PFSK-1 (cell line): ENCODE measurements around the gene LONP2.

Experiments
- POLR2AphosphoS5 ChIP-seq: IDR thresholded peaks from 2 replicates; pipeline ENCODE4 v1.6.1; 2012; ENCODE audit warnings: low read depth, mild to moderate bottlenecking, control low read depth, low read length, moderate library complexity
- REST ChIP-seq, 2 experiments: IDR thresholded peaks; 2 replicates each; pipeline versions ENCODE4 v1.6.1 to v1.8.0; 2011 to 2012; ENCODE audit warnings: low read depth in 2 of 2, low read length in 2 of 2, control low read depth in 1 of 2, inconsistent platforms in 1 of 2, mild to moderate bottlenecking in 1 of 2, moderate library complexity in 1 of 2; ENCODE audit not compliant: insufficient read depth in 1 of 2
- SIN3A ChIP-seq: IDR thresholded peaks from 2 replicates; pipeline ENCODE4 v1.6.1; 2012; ENCODE audit warnings: mild to moderate bottlenecking, low read length, moderate library complexity, borderline replicate concordance; ENCODE audit not compliant: insufficient read depth
- TAF1 ChIP-seq: IDR thresholded peaks from 2 replicates; pipeline ENCODE4 v1.6.1; 2012; ENCODE audit warnings: low read length, control low read depth, borderline replicate concordance; ENCODE audit not compliant: insufficient read depth

GRCh38 chr16:48236286-48236685 lies 7.8 kb upstream of the LONP2 start:
- TF ChIP-seq POLR2AphosphoS5 (no peak), REST (IDR thresholded peaks at IDR 0.05; ENCODE audit: insufficient read depth in 1 of 2, low read depth in 2 of 2, low read length in 2 of 2) (no peak), TAF1 (no peak), SIN3A (no peak)
